Hepatocyte (in vitro differentiated cells): ENCODE data around the gene HCN3.

Experiments
- EZH2 ChIP-seq: fragments of 200-600 bp; sonication (generic); IDR thresholded peaks from 2 replicates; pipeline ENCODE4 v1.6.1; 2016; ENCODE audit warnings: antibody characterized with exemption, mild to moderate bottlenecking, borderline replicate concordance
- TF ChIP-seq, protein P1 (sequence below): fragments of 200-600 bp; sonication (generic); IDR thresholded peaks from 2 replicates; pipeline ENCODE4 v1.5.1; 2016; ENCODE audit warnings: antibody characterized with exemption, mild to moderate bottlenecking; ENCODE audit not compliant: poor library complexity

GRCh38 chr1:155326020-155326526 is 48.8 kb downstream of the HCN3 start:
- TF ChIP-seq, protein P1, sequence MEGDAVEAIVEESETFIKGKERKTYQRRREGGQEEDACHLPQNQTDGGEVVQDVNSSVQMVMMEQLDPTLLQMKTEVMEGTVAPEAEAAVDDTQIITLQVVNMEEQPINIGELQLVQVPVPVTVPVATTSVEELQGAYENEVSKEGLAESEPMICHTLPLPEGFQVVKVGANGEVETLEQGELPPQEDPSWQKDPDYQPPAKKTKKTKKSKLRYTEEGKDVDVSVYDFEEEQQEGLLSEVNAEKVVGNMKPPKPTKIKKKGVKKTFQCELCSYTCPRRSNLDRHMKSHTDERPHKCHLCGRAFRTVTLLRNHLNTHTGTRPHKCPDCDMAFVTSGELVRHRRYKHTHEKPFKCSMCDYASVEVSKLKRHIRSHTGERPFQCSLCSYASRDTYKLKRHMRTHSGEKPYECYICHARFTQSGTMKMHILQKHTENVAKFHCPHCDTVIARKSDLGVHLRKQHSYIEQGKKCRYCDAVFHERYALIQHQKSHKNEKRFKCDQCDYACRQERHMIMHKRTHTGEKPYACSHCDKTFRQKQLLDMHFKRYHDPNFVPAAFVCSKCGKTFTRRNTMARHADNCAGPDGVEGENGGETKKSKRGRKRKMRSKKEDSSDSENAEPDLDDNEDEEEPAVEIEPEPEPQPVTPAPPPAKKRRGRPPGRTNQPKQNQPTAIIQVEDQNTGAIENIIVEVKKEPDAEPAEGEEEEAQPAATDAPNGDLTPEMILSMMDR = no peak
- TF ChIP-seq EZH2 = no peak
